Panc1 (cell line): ENCODE data around the gene FOXO1. TPM values are rescaled to one million over a fixed set of nuclear protein-coding genes. Genes with fewer than 3 reads are reported as not detected.

ENCODE experiments used
- ATAC-seq: fragments of 200-7000 bp; cut with Tn5 transposase; 2 replicates; pipeline ENCODE4 v1.9.1; 2020; ENCODE audit warnings: mild to moderate bottlenecking, moderate library complexity
- BruUV-seq: library from RNA; stranded (reverse); fragments of 400-500 nt; replicated peaks from 2 replicates; lab custom pipeline; 2021; lab: Mats Ljungman, UMichigan
- CTCF ChIA-PET: fragments of 300-600 bp; sonication (Branson Sonifier 250); formaldehyde crosslinking; loops from one replicate; lab custom pipeline; 2022; ENCODE audit warnings: antibody characterized with exemption; lab: Charles Lee
- POLR2A ChIA-PET: fragments of 300-600 bp; sonication (Branson Sonifier 250); formaldehyde crosslinking; loops from one replicate; lab custom pipeline; 2022; ENCODE audit warnings: antibody characterized with exemption; lab: Charles Lee
- DNase-seq: peaks from one replicate; pipeline ENCODE4 v3.0.0-alpha.2; 2010; ENCODE audit warnings: low read depth, low spot score
- H3K27ac ChIP-seq: 2 replicates; pipeline ENCODE4 v1.5.1; 2011; ENCODE audit warnings: mild to moderate bottlenecking, low read length, inconsistent platforms
- H3K27me3 ChIP-seq: fragments of 200-500 bp; sonication (Bioruptor generic); 2 replicates; pipeline ENCODE4 v1.6.0; 2014; ENCODE audit warnings: low read length, inconsistent platforms; ENCODE audit not compliant: control insufficient read depth, insufficient read depth
- H3K36me3 ChIP-seq: fragments of 200-500 bp; sonication (Bioruptor generic); 2 replicates; pipeline ENCODE4 v1.5.1; 2014; ENCODE audit warnings: inconsistent platforms, mild to moderate bottlenecking, low read length, moderate library complexity; ENCODE audit not compliant: control insufficient read depth, insufficient read depth
- H3K4me1 ChIP-seq: 2 replicates; pipeline ENCODE4 v1.5.1; 2011; ENCODE audit warnings: inconsistent platforms, mild to moderate bottlenecking, low read length, moderate library complexity; ENCODE audit not compliant: control insufficient read depth, insufficient read depth
- H3K4me3 ChIP-seq, 2 experiments: 2 replicates each; pipeline ENCODE4 v1.5.1; 2011 to 2012; ENCODE audit warnings: low read depth in 2 of 2, low read length in 2 of 2, mild to moderate bottlenecking in 2 of 2, inconsistent platforms in 1 of 2, moderate library complexity in 1 of 2
- H3K9me3 ChIP-seq: fragments of 200-500 bp; sonication (Bioruptor generic); 2 replicates; pipeline ENCODE4 v1.5.1; 2014; ENCODE audit warnings: low read depth, mild to moderate bottlenecking, inconsistent platforms, low read length, moderate library complexity; ENCODE audit not compliant: control insufficient read depth, insufficient read depth
- CTCF ChIP-seq: fragments of 450-650 bp; IDR thresholded peaks from 2 replicates; pipeline ENCODE4 v1.5.1; 2017; ENCODE audit warnings: mild to moderate bottlenecking
- POLR2AphosphoS5 ChIP-seq: IDR thresholded peaks from 2 replicates; pipeline ENCODE4 v1.6.1; 2012; ENCODE audit warnings: mild to moderate bottlenecking, low read depth, low read length, moderate library complexity
- REST ChIP-seq, 2 experiments: IDR thresholded peaks; 2 replicates each; pipeline ENCODE4 v1.6.1; 2011 to 2012; ENCODE audit warnings: low read depth in 2 of 2, control low read depth in 1 of 2, low read length in 1 of 2, mild to moderate bottlenecking in 1 of 2, moderate library complexity in 1 of 2; ENCODE audit not compliant: insufficient read depth in 1 of 2
- SIN3A ChIP-seq: IDR thresholded peaks from 2 replicates; pipeline ENCODE4 v1.6.1; 2012; ENCODE audit warnings: low read depth, mild to moderate bottlenecking, low read length, moderate library complexity, borderline replicate concordance; ENCODE audit not compliant: insufficient read depth
- TCF7L2 ChIP-seq: IDR thresholded peaks from 2 replicates; pipeline ENCODE4 v1.6.1; 2011; ENCODE audit warnings: mild to moderate bottlenecking, low read depth, low read length, inconsistent platforms
- in situ Hi-C: cut with HindIII; loops from 2 replicates; pipeline ENCODE4 v1.10.0; 2016; ENCODE audit warnings: low sequenced_read_pairs, low pct_unique_long_range_greater_than_20kb
- intact Hi-C: fragments of 100-400 bp; cut with micrococcal nuclease; formaldehyde crosslinking; loops from one replicate; pipeline ENCODE4 v1.10.0; 2022; ENCODE audit not compliant: unreplicated experiment
- total RNA-seq: library from RNA; stranded (reverse); gene quantifications from one replicate; pipeline ENCODE4 v1.2.1, GENCODE V29; 2021; ENCODE audit not compliant: unreplicated experiment

FOXO1 gene
- total RNA-seq, 1 experiment from 2014 or later: 2.1 TPM

- TF ChIP-seq TCF7L2: no peak
- no peak for TF ChIP-seq CTCF
- no peak for TF ChIP-seq REST (IDR thresholded peaks at IDR 0.05; ENCODE audit: insufficient read depth in 1 of 2, low read depth in 2 of 2, low read length in 1 of 2)
- TF ChIP-seq POLR2AphosphoS5: no peak
- TF ChIP-seq SIN3A: no peak
- POLR2A ChIA-PET: no interaction called here
- Histone ChIP-seq H3K4me1 (no peaks in the 10 kb centered on the region), H3K9me3 (no peaks in the 10 kb centered on the region), H3K27ac (no peak overlapping the region), H3K27me3 (no peaks in the 10 kb centered on the region), H3K36me3 (no peaks in the 10 kb centered on the region), H3K4me3 (no peak overlapping the region)
- DNase-seq (no peak), ATAC-seq (no peak)
- intact Hi-C loops: no loop called here
- CTCF ChIA-PET: no interaction called here
- no TSS peak for BruUV-seq
- in situ Hi-C loops: no loop called here
Measured at GRCh38 chr13:40585911-40586471, 80.5 kb downstream of the FOXO1 start.

- intact Hi-C loops (no loop called here), in situ Hi-C loops (no loop called here)
- H3K4me3 ChIP-seq: no peak overlapping the region
- no peaks in the 10 kb centered on the region for H3K27me3 ChIP-seq
- ATAC-seq (no peak), DNase-seq (no peak)
- ChIA-PET CTCF (no interaction called here), POLR2A (no interaction called here)
- no peak overlapping the region for H3K27ac ChIP-seq
- H3K36me3 ChIP-seq: no peaks in the 10 kb centered on the region
- no peaks in the 10 kb centered on the region for H3K4me1 ChIP-seq
- H3K9me3 ChIP-seq: no peaks in the 10 kb centered on the region
- BruUV-seq: no TSS peak
- TF ChIP-seq CTCF (no peak), REST (IDR thresholded peaks at IDR 0.05; ENCODE audit: insufficient read depth in 1 of 2, low read depth in 2 of 2, low read length in 1 of 2) (no peak), TCF7L2 (no peak), SIN3A (no peak)
Measured at GRCh38 chr13:40583738-40584137, 82.7 kb downstream of the FOXO1 start.
